K562 (cell line): Measurements from ENCODE around the gene TMED8. TPM values are rescaled to one million over a fixed set of nuclear protein-coding genes. Genes with fewer than 3 reads are reported as not detected.

Experiments used
- COPS2 ChIP-seq: fragments of 450-650 bp; conservative IDR thresholded peaks from 2 replicates; pipeline ENCODE4 v1.6.1; 2016; ENCODE audit warnings: mild to moderate bottlenecking, moderate library complexity
- HDAC3 ChIP-seq: fragments of 450-650 bp; IDR thresholded peaks from 2 replicates; pipeline ENCODE4 v1.6.1; 2018; ENCODE audit warnings: borderline replicate concordance, mild to moderate bottlenecking, moderate library complexity; ENCODE audit not compliant: partially characterized antibody
- MCM2 ChIP-seq: fragments of 450-650 bp; IDR thresholded peaks from 2 replicates; pipeline ENCODE4 v1.6.1; 2017; ENCODE audit warnings: low read depth, mild to moderate bottlenecking
- MCM5 ChIP-seq: fragments of 450-650 bp; IDR thresholded peaks from 2 replicates; pipeline ENCODE4 v1.6.1; 2016; ENCODE audit warnings: low read depth
- MTA3 ChIP-seq: fragments of 450-650 bp; formaldehyde crosslinking; IDR thresholded peaks from 2 replicates; pipeline ENCODE4 v1.6.1; 2017; ENCODE audit warnings: mild to moderate bottlenecking, borderline replicate concordance
- PHF20 ChIP-seq: fragments of 450-650 bp; IDR thresholded peaks from 2 replicates; pipeline ENCODE4 v1.6.1; 2018; ENCODE audit not compliant: partially characterized antibody
- SAFB2 ChIP-seq: fragments of 200-400 bp; formaldehyde crosslinking; IDR thresholded peaks from 2 replicates; pipeline ENCODE4 v1.6.1; 2018; ENCODE audit warnings: borderline replicate concordance, low read length, low read depth, moderate library complexity; ENCODE audit not compliant: severe bottlenecking
- TAF1 ChIP-seq: IDR thresholded peaks from 2 replicates; pipeline ENCODE4 v1.6.1; 2011; ENCODE audit warnings: mild to moderate bottlenecking, low read length, moderate library complexity; ENCODE audit not compliant: insufficient read depth, control insufficient read depth, severe bottlenecking; ENCODE audit errors: extremely low read depth
- ZNF197 ChIP-seq: fragments of 200-800 bp; sonication (Bioruptor generic); IDR thresholded peaks from 2 replicates; pipeline ENCODE4 v1.6.1; 2016; ENCODE audit warnings: low read depth, missing genetic modification characterization, missing compliant biosample characterization
- ZNF592 ChIP-seq: fragments of 450-650 bp; IDR thresholded peaks from 2 replicates; pipeline ENCODE4 v1.6.1; 2017; ENCODE audit warnings: antibody characterized with exemption, mild to moderate bottlenecking
- ZNF655 ChIP-seq: fragments of 250-450 bp; sonication (Bioruptor Pico); IDR thresholded peaks from 2 replicates; pipeline ENCODE4 v1.5.0; 2021
- ZNF830 ChIP-seq: fragments of 250-450 bp; sonication (Bioruptor Pico); IDR thresholded peaks from 2 replicates; pipeline ENCODE4 v1.5.0; 2021; ENCODE audit warnings: mild to moderate bottlenecking
- polyA plus RNA-seq, 8 experiments: library from polyadenylated mRNA; depleted of rRNA in 4 of 8; stranded (reverse) in 5 of 8; unstranded in 3 of 8; fragments of >200 nt; fragmentation: Nextera tagmentation in 2 of 8; fragmentation: Illumina TruSeq in 1 of 8; extraction: Ambion mirVana in 2 of 8; extraction: Trizol in 1 of 8; gene quantifications; 2 replicates each; pipeline versions ENCODE4 v1.2.1 to v1.2.3, GENCODE V29; 2011 to 2014; ENCODE audit warnings: inconsistent platforms in 1 of 8, missing spikeins in 1 of 8
- total RNA-seq, 7 experiments: library from RNA; depleted of rRNA in 6 of 7; stranded (reverse); fragments of >200 nt in 6 of 7; fragmentation: Illumina TruSeq in 2 of 7; extraction: Trizol in 2 of 7; gene quantifications; 2 replicates each; pipeline versions ENCODE4 v1.2.1 to v1.2.3, GENCODE V29; 2011 to 2021; ENCODE audit warnings: low replicate concordance in 1 of 7
- TF ChIP-seq, protein P1 (sequence below): fragments of 250-450 bp; sonication (Bioruptor Pico); IDR thresholded peaks from 2 replicates; pipeline ENCODE4 v1.4.0; 2020
- TF ChIP-seq, protein P2 (sequence below): fragments of 450-650 bp; formaldehyde crosslinking; IDR thresholded peaks from 2 replicates; pipeline ENCODE4 v1.4.0; 2022; ENCODE audit warnings: missing genetic modification characterization

TMED8 gene
- total and polyA plus RNA-seq, 9 of the 15 experiments (the other 6 are each of a cell fraction or from before 2014, with no cell fraction given) = 3.3 to 17.4 (median 12.0) TPM

GRCh38 chr14:77320238-77320935, 56.5 kb downstream of the TMED8 start, which contains the start of gene POMT2 (continued):
- TF ChIP-seq PHF20 (peak; percentile 42), COPS2 (no peak), MTA3 (no peak), ZNF830 (CRISPR knock-in tag) (no peak), TAF1 (peak; percentile 15), ZNF655 (no peak), MCM5 (no peak), SAFB2 (no peak), ZNF197 (CRISPR knock-in tag) (no peak), HDAC3 (no peak), ZNF592 (0 out of 2 replicates have a peak, but pooled peaks have one; percentile 39), MCM2 (no peak)
- TF ChIP-seq, protein P1, sequence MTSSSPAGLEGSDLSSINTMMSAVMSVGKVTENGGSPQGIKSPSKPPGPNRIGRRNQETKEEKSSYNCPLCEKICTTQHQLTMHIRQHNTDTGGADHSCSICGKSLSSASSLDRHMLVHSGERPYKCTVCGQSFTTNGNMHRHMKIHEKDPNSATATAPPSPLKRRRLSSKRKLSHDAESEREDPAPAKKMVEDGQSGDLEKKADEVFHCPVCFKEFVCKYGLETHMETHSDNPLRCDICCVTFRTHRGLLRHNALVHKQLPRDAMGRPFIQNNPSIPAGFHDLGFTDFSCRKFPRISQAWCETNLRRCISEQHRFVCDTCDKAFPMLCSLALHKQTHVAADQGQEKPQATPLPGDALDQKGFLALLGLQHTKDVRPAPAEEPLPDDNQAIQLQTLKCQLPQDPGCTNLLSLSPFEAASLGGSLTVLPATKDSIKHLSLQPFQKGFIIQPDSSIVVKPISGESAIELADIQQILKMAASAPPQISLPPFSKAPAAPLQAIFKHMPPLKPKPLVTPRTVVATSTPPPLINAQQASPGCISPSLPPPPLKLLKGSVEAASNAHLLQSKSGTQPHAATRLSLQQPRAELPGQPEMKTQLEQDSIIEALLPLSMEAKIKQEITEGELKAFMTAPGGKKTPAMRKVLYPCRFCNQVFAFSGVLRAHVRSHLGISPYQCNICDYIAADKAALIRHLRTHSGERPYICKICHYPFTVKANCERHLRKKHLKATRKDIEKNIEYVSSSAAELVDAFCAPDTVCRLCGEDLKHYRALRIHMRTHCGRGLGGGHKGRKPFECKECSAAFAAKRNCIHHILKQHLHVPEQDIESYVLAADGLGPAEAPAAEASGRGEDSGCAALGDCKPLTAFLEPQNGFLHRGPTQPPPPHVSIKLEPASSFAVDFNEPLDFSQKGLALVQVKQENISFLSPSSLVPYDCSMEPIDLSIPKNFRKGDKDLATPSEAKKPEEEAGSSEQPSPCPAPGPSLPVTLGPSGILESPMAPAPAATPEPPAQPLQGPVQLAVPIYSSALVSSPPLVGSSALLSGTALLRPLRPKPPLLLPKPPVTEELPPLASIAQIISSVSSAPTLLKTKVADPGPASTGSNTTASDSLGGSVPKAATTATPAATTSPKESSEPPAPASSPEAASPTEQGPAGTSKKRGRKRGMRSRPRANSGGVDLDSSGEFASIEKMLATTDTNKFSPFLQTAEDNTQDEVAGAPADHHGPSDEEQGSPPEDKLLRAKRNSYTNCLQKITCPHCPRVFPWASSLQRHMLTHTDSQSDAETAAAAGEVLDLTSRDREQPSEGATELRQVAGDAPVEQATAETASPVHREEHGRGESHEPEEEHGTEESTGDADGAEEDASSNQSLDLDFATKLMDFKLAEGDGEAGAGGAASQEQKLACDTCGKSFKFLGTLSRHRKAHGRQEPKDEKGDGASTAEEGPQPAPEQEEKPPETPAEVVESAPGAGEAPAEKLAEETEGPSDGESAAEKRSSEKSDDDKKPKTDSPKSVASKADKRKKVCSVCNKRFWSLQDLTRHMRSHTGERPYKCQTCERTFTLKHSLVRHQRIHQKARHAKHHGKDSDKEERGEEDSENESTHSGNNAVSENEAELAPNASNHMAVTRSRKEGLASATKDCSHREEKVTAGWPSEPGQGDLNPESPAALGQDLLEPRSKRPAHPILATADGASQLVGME (CRISPR knock-in tag) = 0 out of 2 replicates have a peak, but pooled peaks have one; percentile 30
- TF ChIP-seq, protein P2, sequence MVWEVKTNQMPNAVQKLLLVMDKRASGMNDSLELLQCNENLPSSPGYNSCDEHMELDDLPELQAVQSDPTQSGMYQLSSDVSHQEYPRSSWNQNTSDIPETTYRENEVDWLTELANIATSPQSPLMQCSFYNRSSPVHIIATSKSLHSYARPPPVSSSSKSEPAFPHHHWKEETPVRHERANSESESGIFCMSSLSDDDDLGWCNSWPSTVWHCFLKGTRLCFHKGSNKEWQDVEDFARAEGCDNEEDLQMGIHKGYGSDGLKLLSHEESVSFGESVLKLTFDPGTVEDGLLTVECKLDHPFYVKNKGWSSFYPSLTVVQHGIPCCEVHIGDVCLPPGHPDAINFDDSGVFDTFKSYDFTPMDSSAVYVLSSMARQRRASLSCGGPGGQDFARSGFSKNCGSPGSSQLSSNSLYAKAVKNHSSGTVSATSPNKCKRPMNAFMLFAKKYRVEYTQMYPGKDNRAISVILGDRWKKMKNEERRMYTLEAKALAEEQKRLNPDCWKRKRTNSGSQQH (CRISPR knock-in tag) = no peak
